ENCODE data around the gene LCN10. TPM values are rescaled to one million over a fixed set of nuclear protein-coding genes. Genes with fewer than 3 reads are reported as not detected.

The LCN10 gene
- total and polyA plus RNA-seq, 7 donors = 1.2 to 9.2 (median 2.1) TPM

DNA sequence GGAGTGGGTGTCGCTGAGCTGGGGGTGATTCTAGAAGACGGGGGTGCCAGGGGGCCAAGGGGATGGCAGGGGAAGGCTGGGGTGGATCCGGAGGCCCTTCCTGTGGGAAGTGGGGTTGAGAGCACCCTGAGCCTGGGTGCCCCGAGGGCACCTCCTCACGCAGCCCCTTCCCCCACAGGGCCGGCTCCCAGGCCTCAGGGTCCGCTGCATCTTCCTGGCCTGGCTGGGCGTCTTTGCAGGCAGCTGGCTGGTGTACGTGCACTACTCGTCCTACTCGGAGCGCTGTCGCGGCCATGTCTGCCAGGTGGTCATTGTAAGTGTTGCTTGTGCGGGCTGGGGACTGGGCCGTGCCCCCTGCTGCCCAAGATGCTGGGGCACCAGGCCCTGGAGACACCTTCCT lies 25.3 kb downstream of the LCN10 start:
- WGBS, 2 donors = 52 to 84% methylated on average over 16 of the region's 16 CpGs
- Histone ChIP-seq H3K36me3 (peaks cover 0 to 12% (median 6%) of the 10 kb centered on the region in 4 donors), H3K27me3 (peaks cover 0 to 13% (median 13%) of the 10 kb centered on the region in 3 donors), H3K4me3 (no peak overlapping the region), H3K4me1 (peaks cover 0 to 48% (median 37%) of the 10 kb centered on the region in 4 donors), H3K27ac (no peak overlapping the region), H3K9me3 (no peaks in the 10 kb centered on the region)
- DNase-seq = no peak
- intact Hi-C loops (cut with DNase I) = no loop called here
- TF ChIP-seq POLR2AphosphoS5 (IDR thresholded peaks at IDR 0.05) = no peak
- TF ChIP-seq CTCF (IDR thresholded peaks at IDR 0.05) = no peak
- no peak for TF ChIP-seq EP300 (IDR thresholded peaks at IDR 0.05)
- TF ChIP-seq POLR2A (IDR thresholded peaks at IDR 0.05) = no peak

- H3K4me3 ChIP-seq = no peak overlapping the region
- TF ChIP-seq CTCF (IDR thresholded peaks at IDR 0.05) = no peak
- TF ChIP-seq EP300 (IDR thresholded peaks at IDR 0.05) = no peak
- no peak for TF ChIP-seq POLR2A (IDR thresholded peaks at IDR 0.05)
- no peak for TF ChIP-seq POLR2AphosphoS5 (IDR thresholded peaks at IDR 0.05)
- peaks cover 0 to 20% (median 20%) of the 10 kb centered on the region in 3 donors for H3K27me3 ChIP-seq
- intact Hi-C loops (cut with DNase I) = no loop called here
- peaks cover 0 to 32% (median 26%) of the 10 kb centered on the region in 4 donors for H3K4me1 ChIP-seq
- 24 to 52% methylated on average over 8 of the region's 8 CpGs for WGBS, 2 donors
- no peaks in the 10 kb centered on the region for H3K36me3 ChIP-seq
- no peak for DNase-seq
- H3K27ac ChIP-seq = peak overlapping the region; percentile 3 to 62 (median 28)
- H3K9me3 ChIP-seq = no peaks in the 10 kb centered on the region
Observed at GRCh38 chr9:136714893-136715274, 27.9 kb downstream of the LCN10 start.

DNA sequence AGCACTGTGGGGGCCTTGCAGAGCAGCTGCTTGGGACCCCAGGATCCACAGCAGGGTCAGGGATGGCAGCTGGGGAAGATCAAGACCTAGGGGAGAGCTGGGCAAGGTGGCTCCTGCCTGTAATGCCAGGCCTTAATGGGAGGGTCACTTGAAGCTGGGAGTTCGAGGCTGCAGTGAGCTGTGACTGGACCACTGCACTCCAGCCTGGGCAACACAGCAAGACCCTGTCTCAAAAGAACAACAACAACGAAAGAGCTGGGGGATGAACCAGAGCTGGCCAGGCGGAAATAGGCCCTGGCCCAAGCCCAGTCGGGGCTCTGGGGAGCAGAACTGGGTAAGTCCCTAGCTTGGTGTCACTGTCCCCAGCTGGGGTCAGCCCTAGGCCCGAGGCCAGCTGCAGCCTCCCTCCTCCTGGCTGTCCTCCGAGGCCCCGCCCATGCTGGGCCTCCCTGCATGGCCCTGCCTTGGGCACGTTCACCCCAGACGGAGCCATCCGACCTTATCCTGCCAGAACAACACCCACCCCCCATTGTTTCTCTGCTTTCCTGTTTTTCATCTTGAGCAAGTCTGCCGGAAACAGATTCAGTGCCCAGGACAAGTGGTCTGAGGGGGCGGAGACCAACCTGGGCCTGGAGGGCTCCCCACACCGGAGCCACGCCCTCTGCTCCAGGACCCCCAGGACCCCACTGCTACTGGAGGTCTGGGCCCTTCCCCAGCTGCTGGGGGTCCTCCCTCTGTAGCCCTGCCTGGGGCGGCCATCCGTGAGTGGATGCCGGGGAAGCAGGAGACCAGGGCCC lies 28.4 kb downstream of the LCN10 start:
- H3K9me3 ChIP-seq = no peaks in the 10 kb centered on the region
- peaks cover 0 to 26% (median 22%) of the 10 kb centered on the region in 4 donors for H3K4me1 ChIP-seq
- 54 to 56% methylated on average over 17 of the region's 17 CpGs for WGBS, 2 donors
- H3K36me3 ChIP-seq = no peaks in the 10 kb centered on the region
- TF ChIP-seq POLR2AphosphoS5 (IDR thresholded peaks at IDR 0.05) (peak in 1 of 4 donors; percentile 40), CTCF (IDR thresholded peaks at IDR 0.05) (no peak), EP300 (IDR thresholded peaks at IDR 0.05) (no peak), POLR2A (IDR thresholded peaks at IDR 0.05) (no peak)
- no peak for DNase-seq
- intact Hi-C loops (cut with DNase I) = no loop called here
- H3K4me3 ChIP-seq = no peak overlapping the region
- H3K27ac ChIP-seq = peak overlapping the region; percentile 66 to 76 (median 74)
- H3K27me3 ChIP-seq = peaks cover 0 to 20% (median 20%) of the 10 kb centered on the region in 3 donors

DNA sequence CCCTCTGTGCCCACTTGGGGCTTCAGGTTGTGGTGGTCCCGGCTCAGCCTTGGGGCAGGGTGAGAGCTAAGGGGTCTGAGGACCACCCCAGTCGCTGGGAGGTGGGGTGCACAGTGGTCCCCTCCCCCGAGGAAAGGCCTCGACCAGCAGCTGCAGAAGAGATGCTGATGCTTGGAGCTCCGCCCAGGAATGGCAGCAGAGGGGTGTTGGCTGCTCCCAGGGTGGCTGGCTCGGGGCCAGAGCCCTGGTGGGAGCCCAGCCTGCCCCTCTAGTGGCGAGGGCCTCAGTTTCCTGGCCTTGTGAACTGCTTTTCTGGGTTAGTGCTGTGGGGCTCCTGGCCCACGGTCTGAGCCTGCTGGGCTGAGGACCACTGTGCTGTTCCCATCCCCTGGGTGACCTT lies 29.2 kb downstream of the LCN10 start:
- no peak for TF ChIP-seq CTCF (IDR thresholded peaks at IDR 0.05)
- no peak for TF ChIP-seq EP300 (IDR thresholded peaks at IDR 0.05)
- no peak for TF ChIP-seq POLR2AphosphoS5 (IDR thresholded peaks at IDR 0.05)
- no peak for TF ChIP-seq POLR2A (IDR thresholded peaks at IDR 0.05)
- Histone ChIP-seq H3K36me3 (no peaks in the 10 kb centered on the region), H3K27ac (peak overlapping the region; percentile 66 to 76 (median 74)), H3K27me3 (peaks cover 0 to 20% (median 20%) of the 10 kb centered on the region in 3 donors), H3K4me1 (peaks cover 0 to 23% (median 20%) of the 10 kb centered on the region in 4 donors), H3K9me3 (no peaks in the 10 kb centered on the region), H3K4me3 (peak overlapping the region in 3 of 4 donors; percentile 51 to 70 (median 69))
- intact Hi-C loops (cut with DNase I) = no loop called here
- DNase-seq = no peak
- WGBS, 2 donors = 36 to 37% methylated on average over 8 of the region's 8 CpGs
